ENCODE data around the gene ADAMTS13. TPM values are rescaled to one million over a fixed set of nuclear protein-coding genes. Genes with fewer than 3 reads are reported as not detected.

Gene ADAMTS13
- total and polyA plus RNA-seq, 2 donors (not counting 3 experiments of a cell fraction or from before 2014, with no cell fraction given) = 1.5 to 2.5 TPM

- TF ChIP-seq MYC (IDR thresholded peaks at IDR 0.05; ENCODE audit: low read depth, low read length) (no peak), FOS (IDR thresholded peaks at IDR 0.05; ENCODE audit: borderline replicate concordance, insufficient read depth, low read length) (no peak), GATA2 (IDR thresholded peaks at IDR 0.05; ENCODE audit: insufficient read depth, insufficient read length, low read depth, low read length) (no peak), POLR2AphosphoS5 (IDR thresholded peaks at IDR 0.05; ENCODE audit: insufficient read depth, low read depth, low read length) (no peak)
- TF ChIP-seq, protein P1, sequence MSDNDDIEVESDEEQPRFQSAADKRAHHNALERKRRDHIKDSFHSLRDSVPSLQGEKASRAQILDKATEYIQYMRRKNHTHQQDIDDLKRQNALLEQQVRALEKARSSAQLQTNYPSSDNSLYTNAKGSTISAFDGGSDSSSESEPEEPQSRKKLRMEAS (IDR thresholded peaks at IDR 0.05; ENCODE audit: insufficient read depth, insufficient read length) = no peak
- Histone ChIP-seq H4K20me1 (replicated peaks; ENCODE audit: control insufficient read depth, extremely low read depth, insufficient read depth, low read length) (no peaks in the 10 kb centered on the region), H3K9ac (replicated peaks; ENCODE audit: extremely low read depth, insufficient read depth, low read length) (no peak overlapping the region), H3K4me2 (ENCODE audit: insufficient read depth, low read length) (no peak overlapping the region), H3K4me1 (ENCODE audit: control insufficient read depth, extremely low read depth, insufficient read depth, low read length) (no peaks in the 10 kb centered on the region), H3K79me2 (ENCODE audit: control insufficient read depth, insufficient read depth, low read length) (no peaks in the 10 kb centered on the region), H3K9me1 (replicated peaks; ENCODE audit: control insufficient read depth, extremely low read depth, insufficient read depth, low read length) (no peaks in the 10 kb centered on the region), H2AFZ (ENCODE audit: low read depth, low read length) (no peak overlapping the region), H3K27ac (ENCODE audit: insufficient read depth, low read depth, low read length) (no peak overlapping the region), H3K9me3 (replicated peaks; ENCODE audit: control insufficient read depth, insufficient read depth, low read length) (no peaks in the 10 kb centered on the region), H3K4me3 (replicated peaks in 1 of 3; ENCODE audit: insufficient read depth in 1 of 3, low read depth in 1 of 3, low read length in 3 of 3) (no peak overlapping the region), H3K27me3 (ENCODE audit: control insufficient read depth in 2 of 2, insufficient read depth in 2 of 2, low read length in 2 of 2) (no peaks in the 10 kb centered on the region), H3K36me3 (ENCODE audit: control insufficient read depth in 2 of 2, extremely low read depth in 1 of 2, insufficient read depth in 2 of 2, low read length in 2 of 2) (no peaks in the 10 kb centered on the region)
- intact Hi-C loops (cut with micrococcal nuclease) (no loop called here), dilution Hi-C loops (cut with MboI; ENCODE audit: extremely low pct_ligation_motif_present, low sequenced_read_pairs) (no loop called here)
- POLR2A ChIA-PET = no interaction called here
- BruUV-seq (replicated peaks) = no TSS peak
- FAIRE-seq = no peak
- DNase-seq (ENCODE audit: low read depth, low spot score) = no peak
- CTCF ChIA-PET = interaction anchor here (0.8 to 2.2 kb wide), 4 partner anchors 9 to 468 kb away, joined by 3 to 9 read pairs (median 3); partner anchors contain the start of gene SLC2A6
Observed at GRCh38 chr9:133490201-133490681, 68.1 kb downstream of the ADAMTS13 start.

DNA sequence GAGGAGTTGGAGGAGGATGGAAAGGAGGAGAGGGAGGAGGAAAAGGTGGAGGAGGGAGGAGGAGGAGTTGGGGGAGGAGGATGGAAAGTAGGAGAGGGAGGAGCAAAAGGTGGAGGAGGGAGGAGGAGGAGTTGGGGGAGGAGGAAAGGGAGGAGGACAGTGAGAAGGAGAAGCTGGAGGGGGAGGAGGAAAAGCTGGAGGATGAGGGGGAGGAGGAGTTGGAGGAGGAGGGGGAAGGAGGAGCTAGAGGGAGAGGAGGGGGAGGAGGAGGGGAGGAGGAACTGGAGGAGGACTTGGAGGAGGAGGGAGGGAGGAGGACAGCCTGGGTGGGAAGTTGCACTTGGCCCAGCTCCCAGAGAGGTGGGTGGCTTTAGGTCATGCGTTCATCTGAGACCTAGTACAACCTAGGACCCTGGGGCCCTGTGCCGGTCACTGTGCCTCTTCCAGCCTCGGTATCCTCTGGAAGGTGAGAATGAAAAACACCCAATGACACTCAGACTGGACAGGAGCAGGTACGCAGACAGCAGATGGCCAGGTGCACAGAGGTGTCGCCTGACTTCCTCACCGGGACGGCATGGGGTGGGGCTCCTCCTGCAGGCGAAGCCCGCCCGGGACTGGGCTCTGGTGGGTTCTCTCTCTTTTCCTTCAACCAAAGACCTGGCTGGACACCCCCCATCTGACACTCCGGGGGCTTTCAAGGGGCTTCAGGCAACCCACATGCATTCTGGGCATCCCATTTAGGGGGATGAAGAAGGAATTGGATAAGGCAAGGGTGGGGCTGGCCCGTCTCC is 68.9 kb downstream of the ADAMTS13 start:
- Histone ChIP-seq H3K9me3 (replicated peaks; ENCODE audit: control insufficient read depth, insufficient read depth, low read length) (no peaks in the 10 kb centered on the region), H3K27ac (ENCODE audit: insufficient read depth, low read depth, low read length) (no peak overlapping the region), H2AFZ (ENCODE audit: low read depth, low read length) (no peak overlapping the region), H3K36me3 (ENCODE audit: control insufficient read depth in 2 of 2, extremely low read depth in 1 of 2, insufficient read depth in 2 of 2, low read length in 2 of 2) (no peaks in the 10 kb centered on the region), H3K4me1 (ENCODE audit: control insufficient read depth, extremely low read depth, insufficient read depth, low read length) (no peaks in the 10 kb centered on the region), H3K9me1 (replicated peaks; ENCODE audit: control insufficient read depth, extremely low read depth, insufficient read depth, low read length) (no peaks in the 10 kb centered on the region), H3K79me2 (ENCODE audit: control insufficient read depth, insufficient read depth, low read length) (no peaks in the 10 kb centered on the region), H3K4me2 (ENCODE audit: insufficient read depth, low read length) (no peak overlapping the region), H3K4me3 (replicated peaks in 1 of 3; ENCODE audit: insufficient read depth in 1 of 3, low read depth in 1 of 3, low read length in 3 of 3) (no peak overlapping the region), H4K20me1 (replicated peaks; ENCODE audit: control insufficient read depth, extremely low read depth, insufficient read depth, low read length) (no peaks in the 10 kb centered on the region), H3K27me3 (ENCODE audit: control insufficient read depth in 2 of 2, insufficient read depth in 2 of 2, low read length in 2 of 2) (no peaks in the 10 kb centered on the region), H3K9ac (replicated peaks; ENCODE audit: extremely low read depth, insufficient read depth, low read length) (no peak overlapping the region)
- no peak for TF ChIP-seq POLR2AphosphoS5 (IDR thresholded peaks at IDR 0.05; ENCODE audit: insufficient read depth, low read depth, low read length)
- TF ChIP-seq MYC (IDR thresholded peaks at IDR 0.05; ENCODE audit: low read depth, low read length) = no peak
- no peak for TF ChIP-seq GATA2 (IDR thresholded peaks at IDR 0.05; ENCODE audit: insufficient read depth, insufficient read length, low read depth, low read length)
- TF ChIP-seq EZH2 (IDR thresholded peaks at IDR 0.05; ENCODE audit: borderline replicate concordance, low read depth, low read length, severe bottlenecking) = no peak
- no peak for TF ChIP-seq JUN (IDR thresholded peaks at IDR 0.05; ENCODE audit: borderline replicate concordance, insufficient read depth, insufficient read length, low read depth)
- no peak for TF ChIP-seq FOS (IDR thresholded peaks at IDR 0.05; ENCODE audit: borderline replicate concordance, insufficient read depth, low read length)
- no peak for TF ChIP-seq POLR2A (IDR thresholded peaks at IDR 0.05; ENCODE audit: low read depth, low read length)
- no peak for TF ChIP-seq CTCF (IDR thresholded peaks at IDR 0.05; ENCODE audit: extremely low read depth in 1 of 2, insufficient read depth in 1 of 2, low read depth in 1 of 2, low read length in 2 of 2)
- TF ChIP-seq, protein P1 (IDR thresholded peaks at IDR 0.05; ENCODE audit: insufficient read depth, insufficient read length) = no peak
- ChIA-PET POLR2A (no interaction called here), CTCF (interaction anchor here (2.2 kb wide), 1 partner anchor 305 kb away, joined by 9 read pairs; no protein-coding TSS in a partner anchor)
- no peak for DNase-seq (ENCODE audit: low read depth, low spot score)
- no peak for FAIRE-seq
- intact Hi-C loops (cut with micrococcal nuclease) = no loop called here
- dilution Hi-C loops (cut with MboI; ENCODE audit: extremely low pct_ligation_motif_present, low sequenced_read_pairs) = no loop called here
- no TSS peak for BruUV-seq (replicated peaks)

All from endothelial cell of umbilical vein (primary cell).